H1 (cell line): Measurements from ENCODE around the gene SLAMF1. TPM values are rescaled to one million over a fixed set of nuclear protein-coding genes. Genes with fewer than 3 reads are reported as not detected.

Source experiments
- CTCF ChIA-PET: fragments of 300-600 bp; sonication (Branson Sonifier 250); formaldehyde crosslinking; loops from one replicate; lab custom pipeline; 2021; ENCODE audit not compliant: partially characterized antibody; lab: Charles Lee
- POLR2A ChIA-PET: fragments of 300-600 bp; sonication (Branson Sonifier 250); formaldehyde crosslinking; loops from one replicate; lab custom pipeline; 2021; ENCODE audit warnings: inconsistent platforms; ENCODE audit not compliant: partially characterized antibody; lab: Charles Lee
- DNase-seq, 2 experiments: peaks; one replicate each; pipeline versions ENCODE4 v3.0.0 to v3.0.0-alpha.2; 2010 to 2022; ENCODE audit warnings: low spot score in 2 of 2, low read depth in 1 of 2, mixed read lengths in 1 of 2
- FAIRE-seq: peaks from 2 replicates; lab custom pipeline; 2011; peaks lifted over from hg19 to GRCh38; lab: Jason Lieb, UNC
- H2AFZ ChIP-seq: 2 replicates; pipeline ENCODE4 v1.8.1; 2012; ENCODE audit warnings: low read length, inconsistent platforms
- H2AK5ac ChIP-seq: 2 replicates; pipeline ENCODE4 v1.6.1; 2013; ENCODE audit warnings: low read depth, low read length
- H2BK120ac ChIP-seq: replicated peaks from 2 replicates; pipeline ENCODE3; 2013; ENCODE audit warnings: low read depth, low read length, inconsistent platforms
- H2BK12ac ChIP-seq: 2 replicates; pipeline ENCODE4 v1.6.1; 2013; ENCODE audit warnings: low read depth, low read length
- H2BK15ac ChIP-seq: 2 replicates; pipeline ENCODE4 v1.6.1; 2013; ENCODE audit warnings: low read length
- H2BK20ac ChIP-seq: 2 replicates; pipeline ENCODE4 v1.6.1; 2013; ENCODE audit warnings: low read length
- H2BK5ac ChIP-seq: 2 replicates; pipeline ENCODE4 v1.6.1; 2013; ENCODE audit warnings: low read depth, low read length
- H3K14ac ChIP-seq: 2 replicates; pipeline ENCODE4 v1.6.1; 2013; ENCODE audit warnings: inconsistent platforms; ENCODE audit not compliant: insufficient read length
- H3K18ac ChIP-seq: 2 replicates; pipeline ENCODE4 v1.6.1; 2013; ENCODE audit warnings: low read length; ENCODE audit errors: extremely low read depth
- H3K23ac ChIP-seq: 2 replicates; pipeline ENCODE4 v1.6.1; 2013; ENCODE audit warnings: inconsistent platforms; ENCODE audit not compliant: insufficient read length
- H3K23me2 ChIP-seq: 2 replicates; pipeline ENCODE4 v1.6.1; 2013; ENCODE audit warnings: low read depth, low read length
- H3K27ac ChIP-seq: 2 replicates; pipeline ENCODE4 v1.6.1; 2011; ENCODE audit warnings: low read depth, low read length, inconsistent platforms
- H3K27me3 ChIP-seq, 4 experiments: replicated peaks in 1 of 4; 1 replicate in 1 of 4; 2 replicates in 3 of 4; pipeline versions ENCODE4 v1.6.1 to v1.8.1; 2011 to 2013; ENCODE audit warnings: low read length in 3 of 4, mild to moderate bottlenecking in 3 of 4, inconsistent platforms in 2 of 4, mixed read lengths in 2 of 4, moderate library complexity in 1 of 4; ENCODE audit not compliant: control insufficient read depth in 3 of 4, insufficient read depth in 3 of 4; ENCODE audit errors: extremely low read depth in 1 of 4
- H3K36me3 ChIP-seq, 4 experiments: 2 replicates each; pipeline versions ENCODE4 v1.6.1 to v1.8.1; 2011 to 2013; ENCODE audit warnings: mild to moderate bottlenecking in 4 of 4, low read length in 3 of 4, moderate library complexity in 2 of 4, control low read depth in 1 of 4, inconsistent platforms in 1 of 4; ENCODE audit not compliant: insufficient read depth in 4 of 4, control insufficient read depth in 2 of 4
- H3K4ac ChIP-seq: replicated peaks from 2 replicates; pipeline ENCODE3; 2013; ENCODE audit warnings: low read length, low read depth, mixed read lengths, inconsistent platforms; ENCODE audit not compliant: insufficient read length
- H3K4me1 ChIP-seq, 4 experiments: replicated peaks in 1 of 4; 1 replicate in 1 of 4; 2 replicates in 3 of 4; pipeline versions ENCODE4 v1.6.1 to v1.8.1; 2011 to 2013; ENCODE audit warnings: low read length in 3 of 4, inconsistent platforms in 2 of 4, mixed read lengths in 1 of 4; ENCODE audit not compliant: insufficient read depth in 4 of 4, control insufficient read depth in 3 of 4
- H3K4me2 ChIP-seq, 2 experiments: 2 replicates each; pipeline versions ENCODE4 v1.6.1 to v1.8.1; 2011 to 2013; ENCODE audit warnings: low read depth in 2 of 2, low read length in 2 of 2, control low read depth in 1 of 2, inconsistent platforms in 1 of 2, mild to moderate bottlenecking in 1 of 2; ENCODE audit not compliant: insufficient read depth in 1 of 2
- H3K4me3 ChIP-seq, 4 experiments: fragments of 200-600, 300-600 bp in 1 of 4; sonication (generic), shearing (Covaris generic), sonication (Bioruptor Twin) in 1 of 4; 2 replicates each; pipeline versions ENCODE4 v1.5.1 to v1.8.1; 2011 to 2016; ENCODE audit warnings: low read length in 4 of 4, low read depth in 3 of 4, control low read depth in 2 of 4, inconsistent platforms in 2 of 4, mild to moderate bottlenecking in 2 of 4, mixed read lengths in 1 of 4, moderate library complexity in 1 of 4; ENCODE audit not compliant: insufficient read depth in 2 of 4; ENCODE audit errors: extremely low read depth in 1 of 4
- H3K56ac ChIP-seq: replicated peaks from 2 replicates; pipeline ENCODE3; 2013; ENCODE audit warnings: low read depth, mild to moderate bottlenecking, mixed read lengths, low read length, inconsistent platforms; ENCODE audit not compliant: insufficient read length
- H3K79me1 ChIP-seq: 2 replicates; pipeline ENCODE4 v1.6.1; 2013; ENCODE audit warnings: low read depth, low read length, control low read depth
- H3K79me2 ChIP-seq, 2 experiments: 2 replicates each; pipeline versions ENCODE4 v1.6.1 to v1.8.1; 2012 to 2013; ENCODE audit warnings: low read length in 2 of 2, mild to moderate bottlenecking in 2 of 2, inconsistent platforms in 1 of 2; ENCODE audit not compliant: insufficient read depth in 2 of 2, control insufficient read depth in 1 of 2
- H3K9ac ChIP-seq, 4 experiments: replicated peaks in 1 of 4; 1 replicate in 1 of 4; 2 replicates in 3 of 4; pipeline versions ENCODE4 v1.6.1 to v1.8.1; 2011 to 2013; ENCODE audit warnings: low read depth in 3 of 4, low read length in 3 of 4, control low read depth in 2 of 4, mild to moderate bottlenecking in 2 of 4, moderate library complexity in 2 of 4, inconsistent platforms in 1 of 4; ENCODE audit errors: extremely low read depth in 1 of 4
- H3K9me3 ChIP-seq, 2 experiments: 2 replicates each; pipeline versions ENCODE4 v1.6.1 to v1.8.1; 2012 to 2013; ENCODE audit warnings: mild to moderate bottlenecking in 2 of 2, moderate library complexity in 2 of 2, control low read depth in 1 of 2, inconsistent platforms in 1 of 2, low read depth in 1 of 2, low read length in 1 of 2, mixed read lengths in 1 of 2; ENCODE audit not compliant: insufficient read depth in 2 of 2
- H4K20me1 ChIP-seq, 2 experiments: replicated peaks in 1 of 2; 2 replicates each; pipeline versions ENCODE3 to v1.8.1; 2011 to 2013; ENCODE audit warnings: inconsistent platforms in 2 of 2, low read length in 2 of 2, mild to moderate bottlenecking in 1 of 2; ENCODE audit not compliant: insufficient read depth in 2 of 2, control insufficient read depth in 1 of 2
- H4K5ac ChIP-seq: 2 replicates; pipeline ENCODE4 v1.6.1; 2013; ENCODE audit warnings: low read length, low read depth, mixed read lengths, inconsistent platforms; ENCODE audit not compliant: insufficient read length
- H4K8ac ChIP-seq: 2 replicates; pipeline ENCODE4 v1.8.0; 2013; ENCODE audit warnings: mild to moderate bottlenecking, moderate library complexity, low read length, inconsistent platforms; ENCODE audit not compliant: insufficient read depth; ENCODE audit errors: extremely low read depth
- H4K91ac ChIP-seq: replicated peaks from 2 replicates; pipeline ENCODE3; 2013; ENCODE audit warnings: low read length, mixed read lengths, inconsistent platforms; ENCODE audit not compliant: insufficient read length
- PHF8 ChIP-seq: fragments of 200-600 bp; sonication (generic); conservative IDR thresholded peaks from 2 replicates; pipeline ENCODE4 v1.7.1; 2012; ENCODE audit warnings: low read depth, mild to moderate bottlenecking, inconsistent platforms, low read length, moderate library complexity
- WGBS, 2 experiments: shearing (Covaris generic) in 1 of 2; methylation state at CpG; one replicate each; pipeline versions ENCODE4 v1.1.6 to v1.1.7; 2013 to 2015; ENCODE audit warnings: low lambda C conversion rate in 2 of 2, mixed read lengths in 2 of 2, inconsistent platforms in 1 of 2, low coverage in 1 of 2, missing lambda C conversion rate in 1 of 2; ENCODE audit not compliant: insufficient replicate concordance in 2 of 2, insufficient coverage in 1 of 2, insufficient read length in 1 of 2; ENCODE audit errors: extremely low coverage in 1 of 2, missing lambda C conversion rate in 1 of 2; 5-methylcytosine and 5-hydroxymethylcytosine counted together
- polyA plus RNA-seq, 7 experiments: library from polyadenylated mRNA; depleted of rRNA in 3 of 7; stranded (reverse) in 5 of 7; unstranded in 2 of 7; fragments of >200 nt in 5 of 7; fragments of 200-250 nt in 2 of 7; gene quantifications; 1 replicate in 5 of 7; 2 replicates in 1 of 7; 4 replicates in 1 of 7; pipeline versions ENCODE4 v1.2.1 to v1.2.3, GENCODE V29; 2011 to 2013; ENCODE audit warnings: missing spikeins in 2 of 7, mixed read lengths in 2 of 7
- total RNA-seq: library from RNA; stranded (reverse); fragmentation: NEBNext Ultra II Directional; extraction: Animal tissue kit (Norgen Biotek cat#: 25700); gene quantifications from 2 replicates; pipeline ENCODE4 v1.2.1, GENCODE V29; 2021

The SLAMF1 gene
- total and polyA plus RNA-seq, 2 of the 8 experiments (the other 6 are each of a cell fraction or from before 2014, with no cell fraction given): not detected

GRCh38 chr1:160608514-160608913, 38.3 kb downstream of the SLAMF1 start:
- H3K4me1 ChIP-seq: peaks cover 0 to 2% (median 0%) of the 10 kb centered on the region in 4 experiments; a peak in 1 of 7 replicates
- no peak overlapping the region for H3K18ac ChIP-seq
- H3K9ac ChIP-seq: no peak overlapping the region
- DNase-seq (no peak), FAIRE-seq (no peak)
- no peak overlapping the region for H3K23ac ChIP-seq
- H4K8ac ChIP-seq: no peak overlapping the region
- no peak overlapping the region for H4K5ac ChIP-seq
- CTCF ChIA-PET: interaction anchor here (0.8 to 9.5 kb wide), 15 partner anchors 10 to 178 kb away, joined by 3 to 88 read pairs (median 7); no protein-coding TSS in a partner anchor
- H4K20me1 ChIP-seq: no peaks in the 10 kb centered on the region
- H2BK20ac ChIP-seq: no peak overlapping the region
- H3K4ac ChIP-seq: no peak overlapping the region
- H3K23me2 ChIP-seq: no peaks in the 10 kb centered on the region
- H3K9me3 ChIP-seq: no peaks in the 10 kb centered on the region
- H3K79me2 ChIP-seq: no peaks in the 10 kb centered on the region
- H2AK5ac ChIP-seq: no peak overlapping the region
- no peak overlapping the region for H2BK15ac ChIP-seq
- no peak overlapping the region for H4K91ac ChIP-seq
- H3K36me3 ChIP-seq: no peaks in the 10 kb centered on the region
- H3K4me3 ChIP-seq: no peak overlapping the region
- H2BK120ac ChIP-seq: no peak overlapping the region
- H3K14ac ChIP-seq: no peak overlapping the region
- no peak overlapping the region for H2BK12ac ChIP-seq
- H3K56ac ChIP-seq: no peak overlapping the region
- H2BK5ac ChIP-seq: no peak overlapping the region
- TF ChIP-seq PHF8: no peak
- TF ChIP-seq, all 59 proteins: peak for 0
- Histone ChIP-seq H3K79me1 (no peaks in the 10 kb centered on the region), H2AFZ (0 out of 2 replicates have a peak overlapping the region, but pooled peaks have one; percentile 28), H3K27me3 (no peaks in the 10 kb centered on the region), H3K27ac (no peak overlapping the region), H3K4me2 (no peak overlapping the region)
- POLR2A ChIA-PET: no interaction called here
- 43% methylated on average over 2 of the region's 2 CpGs; no CpG with 5 or more reads in 1 of the 2 experiments for WGBS, 2 experiments
